Measurements from ENCODE around the gene LTBP1.

Gene LTBP1

DNA sequence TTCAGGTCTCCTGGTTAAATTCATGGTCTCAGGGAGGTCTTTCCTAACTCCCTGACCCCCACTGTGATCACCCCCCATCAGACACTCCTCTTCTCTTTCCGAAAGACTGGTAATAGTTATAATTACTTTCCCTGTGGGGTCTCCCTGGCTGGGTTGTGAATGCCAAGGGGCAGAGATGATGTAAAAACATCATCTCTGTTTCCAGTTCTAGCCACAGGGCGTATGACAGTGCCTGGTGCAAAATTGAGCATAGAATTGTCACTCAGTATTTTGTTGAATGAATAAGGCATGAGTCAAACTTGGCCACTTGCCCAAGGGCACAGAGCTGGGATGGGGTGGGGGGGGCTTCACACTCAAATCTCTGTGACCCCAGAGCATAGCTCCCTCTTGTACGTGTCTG lies 65.2 kb downstream of the LTBP1 start:
- Histone ChIP-seq H3K27me3 (ENCODE audit: insufficient read depth, poor library complexity, severe bottlenecking) (peaks cover 4% of the 10 kb centered on the region), H3K4me3 (replicated peaks; ENCODE audit: insufficient read depth, low read length) (no peak overlapping the region), H3K27ac (replicated peaks) (no peak overlapping the region)
- DNase-seq (ENCODE audit: low read depth in 1 of 2, low spot score in 1 of 2): no peak
- no peak for TF ChIP-seq CTCF (IDR thresholded peaks at IDR 0.05; ENCODE audit: insufficient read depth, low read length)
- no peak for TF ChIP-seq POLR2AphosphoS5 (IDR thresholded peaks at IDR 0.05; ENCODE audit: low read depth)
- TF ChIP-seq GABPA (IDR thresholded peaks at IDR 0.05; ENCODE audit: low read depth): no peak
- TF ChIP-seq REST (IDR thresholded peaks at IDR 0.05; ENCODE audit: insufficient replicate concordance, low read depth): no peak
- TF ChIP-seq SPI1 (IDR thresholded peaks at IDR 0.05; ENCODE audit: borderline replicate concordance, low read depth): no peak

DNA sequence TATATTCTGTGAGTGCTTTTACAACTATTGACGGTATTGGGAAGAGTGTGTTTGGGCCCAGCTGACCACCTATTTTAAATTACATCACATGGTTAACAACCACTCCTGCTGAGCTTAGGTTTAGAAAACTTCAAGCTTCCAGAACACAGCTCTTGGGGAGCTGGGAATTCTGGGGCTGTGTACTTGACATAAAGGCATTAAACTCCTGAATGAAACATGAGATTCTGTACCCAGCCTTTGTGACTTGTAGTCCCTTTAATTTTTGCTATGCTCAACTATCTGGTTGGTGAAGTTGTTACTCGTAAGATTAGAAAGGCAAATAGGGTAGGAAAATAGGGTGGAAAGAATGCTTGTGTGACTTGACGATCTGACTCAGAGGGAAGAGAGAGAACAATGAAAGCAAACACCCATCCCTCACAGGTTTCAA lies 66.9 kb downstream of the LTBP1 start:
- Histone ChIP-seq H3K27me3 (ENCODE audit: insufficient read depth, poor library complexity, severe bottlenecking) (peaks cover 4% of the 10 kb centered on the region), H3K27ac (replicated peaks) (no peak overlapping the region), H3K4me3 (replicated peaks; ENCODE audit: insufficient read depth, low read length) (no peak overlapping the region)
- no peak for TF ChIP-seq REST (IDR thresholded peaks at IDR 0.05; ENCODE audit: insufficient replicate concordance, low read depth)
- TF ChIP-seq POLR2AphosphoS5 (IDR thresholded peaks at IDR 0.05; ENCODE audit: low read depth): no peak
- no peak for TF ChIP-seq CTCF (IDR thresholded peaks at IDR 0.05; ENCODE audit: insufficient read depth, low read length)
- TF ChIP-seq SPI1 (IDR thresholded peaks at IDR 0.05; ENCODE audit: borderline replicate concordance, low read depth): no peak
- no peak for TF ChIP-seq GABPA (IDR thresholded peaks at IDR 0.05; ENCODE audit: low read depth)
- no peak for DNase-seq (ENCODE audit: low read depth in 1 of 2, low spot score in 1 of 2)

DNA sequence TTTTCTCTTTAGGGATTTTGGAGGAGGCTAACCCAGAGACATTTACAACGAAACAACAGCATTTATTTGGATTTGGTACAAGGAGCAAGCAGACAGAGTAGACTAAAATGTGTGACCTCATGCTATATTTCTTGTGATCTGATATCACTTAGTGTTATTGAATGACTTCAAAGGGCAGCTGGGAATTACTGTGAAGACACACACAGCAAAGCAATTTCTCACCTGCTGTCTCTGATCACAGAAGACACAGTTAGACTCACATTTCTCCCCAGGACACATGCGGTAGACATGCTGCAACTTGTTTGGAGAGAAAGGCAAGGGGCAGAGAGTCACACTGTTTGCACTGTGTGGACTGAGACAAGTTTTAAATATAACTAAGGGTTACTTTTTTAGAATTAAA lies 67.5 kb downstream of the LTBP1 start:
- Histone ChIP-seq H3K4me3 (replicated peaks; ENCODE audit: insufficient read depth, low read length) (no peak overlapping the region), H3K27ac (replicated peaks) (no peak overlapping the region), H3K27me3 (ENCODE audit: insufficient read depth, poor library complexity, severe bottlenecking) (peaks cover 4% of the 10 kb centered on the region)
- DNase-seq (ENCODE audit: low read depth in 1 of 2, low spot score in 1 of 2): no peak
- no peak for TF ChIP-seq CTCF (IDR thresholded peaks at IDR 0.05; ENCODE audit: insufficient read depth, low read length)
- TF ChIP-seq SPI1 (IDR thresholded peaks at IDR 0.05; ENCODE audit: borderline replicate concordance, low read depth): no peak

DNA sequence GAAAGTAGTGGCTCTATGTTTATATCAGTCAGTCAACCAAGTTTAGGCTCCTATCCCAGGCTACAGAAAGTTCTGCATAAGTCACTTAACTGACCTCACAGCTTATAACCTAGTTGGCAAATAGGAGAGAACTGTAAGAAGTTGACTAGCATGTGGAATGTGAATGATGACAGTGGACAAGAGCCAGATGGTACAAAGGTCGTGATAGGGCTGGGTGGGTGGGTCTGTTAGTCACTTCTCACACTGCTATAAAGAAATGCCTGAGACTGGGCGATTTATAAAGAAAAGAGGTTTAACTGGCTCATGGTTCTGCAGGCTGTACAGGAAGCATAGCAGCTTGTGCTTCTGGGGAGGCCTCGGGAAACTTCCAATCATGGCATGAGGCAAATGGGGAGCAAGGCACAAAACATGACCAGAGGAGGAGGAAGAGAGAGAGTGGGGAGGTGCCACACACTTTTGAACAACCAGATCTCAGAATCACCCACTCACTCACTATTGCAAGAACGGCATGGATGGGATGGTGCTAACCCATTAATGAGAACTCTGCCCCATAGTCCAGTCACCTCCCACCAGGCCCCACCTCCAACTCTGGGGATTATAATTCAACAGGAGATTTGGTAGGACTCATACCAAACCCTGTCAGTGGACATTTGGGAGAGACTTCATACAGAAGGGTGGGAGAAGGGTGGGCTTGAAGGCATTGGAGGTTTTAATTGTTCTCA lies 68.8 kb downstream of the LTBP1 start:
- TF ChIP-seq SPI1 (IDR thresholded peaks at IDR 0.05; ENCODE audit: borderline replicate concordance, low read depth): no peak
- TF ChIP-seq POLR2AphosphoS5 (IDR thresholded peaks at IDR 0.05; ENCODE audit: low read depth): no peak
- TF ChIP-seq CTCF (IDR thresholded peaks at IDR 0.05; ENCODE audit: insufficient read depth, low read length): no peak
- TF ChIP-seq REST (IDR thresholded peaks at IDR 0.05; ENCODE audit: insufficient replicate concordance, low read depth): no peak
- no peak for TF ChIP-seq GABPA (IDR thresholded peaks at IDR 0.05; ENCODE audit: low read depth)
- Histone ChIP-seq H3K27ac (replicated peaks) (no peak overlapping the region), H3K27me3 (ENCODE audit: insufficient read depth, poor library complexity, severe bottlenecking) (peaks cover 4% of the 10 kb centered on the region), H3K4me3 (replicated peaks; ENCODE audit: insufficient read depth, low read length) (no peak overlapping the region)
- DNase-seq (ENCODE audit: low read depth in 1 of 2, low spot score in 1 of 2): no peak

All from HL-60 (cell line).